Measurements from ENCODE around the gene PDE1C. TPM values are rescaled to one million over a fixed set of nuclear protein-coding genes. Genes with fewer than 3 reads are reported as not detected.

The PDE1C gene
- polyA plus RNA-seq (2012; rRNA removed) = 4.6 and 7.3 TPM in 2 replicates
- polyA plus RNA-seq (2012; cell fraction: cytosol; rRNA removed) = 5.3 and 6.3 TPM in 2 replicates
- 13.8 and 19.1 TPM in 2 replicates for polyA plus RNA-seq (2012; cell fraction: nucleus; rRNA removed)

DNA sequence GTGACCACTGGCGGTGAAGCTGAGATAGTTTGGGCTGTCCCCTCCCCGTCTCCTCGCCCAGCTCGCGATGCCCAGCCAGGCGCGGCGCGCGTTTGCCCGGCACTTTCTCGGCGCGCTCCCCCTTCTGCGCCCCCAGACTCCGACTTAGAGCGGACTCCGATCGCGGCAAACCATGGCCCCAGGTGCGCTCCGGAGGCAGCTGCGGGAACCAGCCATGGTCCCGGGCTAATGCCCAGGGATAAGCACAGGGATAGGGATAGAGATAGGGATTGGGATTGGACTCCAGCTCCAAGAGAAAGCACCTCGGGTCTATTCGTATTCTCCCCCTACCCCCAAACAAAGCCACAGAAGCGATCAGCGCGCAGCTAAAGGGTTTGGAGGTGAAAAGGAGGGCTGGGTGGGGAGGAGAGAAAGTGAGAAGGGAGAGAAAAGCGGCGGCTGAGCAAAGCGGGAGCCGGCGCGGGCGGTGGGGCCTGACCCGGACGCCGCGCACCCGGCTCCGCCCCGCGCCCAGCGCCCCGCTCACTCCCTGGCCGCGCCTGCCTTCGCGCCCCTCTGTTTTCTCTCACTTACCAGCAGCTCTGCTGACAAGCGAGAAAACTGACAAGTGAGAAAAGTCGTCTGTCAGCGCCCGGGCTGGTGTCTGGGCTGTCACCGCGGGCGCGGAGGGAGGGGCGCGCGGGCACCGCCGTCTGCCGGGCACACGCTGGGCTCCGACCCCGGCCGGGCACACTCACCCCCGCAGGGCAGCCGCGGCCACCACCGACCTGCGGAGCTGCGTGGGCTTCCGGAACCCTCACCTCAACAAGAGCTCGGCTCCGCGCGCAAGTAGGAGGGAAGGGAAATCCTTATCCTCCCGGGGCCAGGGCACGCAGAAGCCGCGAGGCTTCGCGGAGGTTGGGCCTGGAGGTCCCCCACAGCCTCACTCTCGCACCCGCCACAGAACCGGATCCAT lies at the start of gene PDE1C:
TSS of gene PDE1C (minus strand) at position 2 of the 955 bp plus-strand sequence.
- peak within 1 kb of the TSS in 1 of 2 experiments; percentile 44; a peak in 2 of 4 replicates for H3K27ac ChIP-seq (ENCODE audit: low read depth in 2 of 2, low read length in 1 of 2)
- H3K9me3 ChIP-seq = no peaks in the 10 kb centered on the region
- ChIA-PET POLR2A (no interaction called here), CTCF (no interaction called here)
- H3K4me1 ChIP-seq (ENCODE audit: control insufficient read depth in 1 of 2, insufficient read depth in 2 of 2, low read depth in 1 of 2, low read length in 1 of 2) = no peaks in the 10 kb centered on the region; a peak in 2 of 4 replicates
- TF ChIP-seq MXI1 (IDR thresholded peaks at IDR 0.05; ENCODE audit: low read depth, low read length) (no peak), EZH2phosphoT487 (IDR thresholded peaks at IDR 0.05; ENCODE audit: borderline replicate concordance, low read depth) (no peak; the same call in 1 of the 2 replicates)
- peak; percentile 25 for DNase-seq
- H3K27me3 ChIP-seq (ENCODE audit: insufficient read depth) = peaks cover 53% of the 10 kb centered on the region; the same call in 1 of the 2 replicates
- H3K79me2 ChIP-seq (ENCODE audit: insufficient read depth) = no peaks in the 10 kb centered on the region
- no peaks in the 10 kb centered on the region for H4K20me1 ChIP-seq (ENCODE audit: insufficient read depth)
- no peaks in the 10 kb centered on the region for H3F3A ChIP-seq (replicated peaks; ENCODE audit: insufficient read depth)
- peak within 1 kb of the TSS; percentile 68 for H2AFZ ChIP-seq (ENCODE audit: low read depth)
- H3K4me3 ChIP-seq (ENCODE audit: low read depth in 2 of 2, low read length in 1 of 2) = peak within 1 kb of the TSS; percentile 53 to 61
- 3% methylated on average over 68 of the region's 88 CpGs for WGBS (ENCODE audit: low lambda C conversion rate)
- peak within 1 kb of the TSS; percentile 50 for H3K9ac ChIP-seq
- H3K4me2 ChIP-seq = peak within 1 kb of the TSS; percentile 79
- H3K9me2 ChIP-seq = no peaks in the 10 kb centered on the region
- no peaks in the 10 kb centered on the region for H3K36me3 ChIP-seq (replicated peaks in 1 of 2; ENCODE audit: control insufficient read depth in 1 of 2, insufficient read depth in 2 of 2, low read length in 1 of 2)

DNA sequence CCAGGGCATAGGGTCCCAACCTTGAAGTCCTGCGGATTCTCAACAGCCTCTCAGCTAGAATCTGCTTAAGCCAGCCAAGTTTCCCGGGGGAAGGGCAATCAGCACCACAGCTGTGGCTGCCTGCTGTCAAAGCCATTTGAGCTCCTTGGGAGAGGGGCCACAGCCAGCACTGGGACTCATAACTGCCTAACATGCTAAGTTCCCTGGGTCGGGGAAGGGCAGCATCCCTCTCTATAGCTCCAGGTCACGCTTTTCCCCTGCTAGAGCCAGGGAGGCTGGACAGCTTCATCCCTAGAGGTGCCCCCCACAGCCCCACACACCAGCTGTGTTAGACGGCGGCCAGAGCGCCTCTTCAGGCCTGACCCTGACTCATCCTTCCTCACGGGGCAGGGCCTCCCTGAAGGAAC lies 49.6 kb upstream of the PDE1C start:
- ChIA-PET CTCF (no interaction called here), POLR2A (no interaction called here)
- Histone ChIP-seq H3K79me2 (ENCODE audit: insufficient read depth) (no peaks in the 10 kb centered on the region), H4K20me1 (ENCODE audit: insufficient read depth) (no peaks in the 10 kb centered on the region), H3F3A (replicated peaks; ENCODE audit: insufficient read depth) (no peaks in the 10 kb centered on the region), H3K4me2 (no peak overlapping the region), H3K9ac (no peak overlapping the region), H3K36me3 (replicated peaks in 1 of 2; ENCODE audit: control insufficient read depth in 1 of 2, insufficient read depth in 2 of 2, low read length in 1 of 2) (no peaks in the 10 kb centered on the region), H3K4me3 (ENCODE audit: low read depth in 2 of 2, low read length in 1 of 2) (no peak overlapping the region), H3K27me3 (ENCODE audit: insufficient read depth) (no peaks in the 10 kb centered on the region), H3K27ac (ENCODE audit: low read depth in 2 of 2, low read length in 1 of 2) (no peak overlapping the region), H3K9me2 (no peaks in the 10 kb centered on the region), H2AFZ (ENCODE audit: low read depth) (no peak overlapping the region), H3K4me1 (ENCODE audit: control insufficient read depth in 1 of 2, insufficient read depth in 2 of 2, low read depth in 1 of 2, low read length in 1 of 2) (no peaks in the 10 kb centered on the region; a peak in 1 of 4 replicates), H3K9me3 (0 out of 2 replicates have a peak, but pooled peaks cover 9% of the 10 kb centered on the region)
- no peak for DNase-seq
- TF ChIP-seq RAD21 (IDR thresholded peaks at IDR 0.05; ENCODE audit: low read length) (no peak), MEF2A (IDR thresholded peaks at IDR 0.05; ENCODE audit: borderline replicate concordance, low read depth) (no peak), YY1 (IDR thresholded peaks at IDR 0.05; ENCODE audit: low read depth) (no peak), CHD2 (IDR thresholded peaks at IDR 0.05; ENCODE audit: low read length, partially characterized antibody) (no peak), EZH2phosphoT487 (IDR thresholded peaks at IDR 0.05; ENCODE audit: borderline replicate concordance, low read depth) (no peak), FOSL2 (IDR thresholded peaks at IDR 0.05; ENCODE audit: borderline replicate concordance, low read depth) (no peak), RFX5 (IDR thresholded peaks at IDR 0.05; ENCODE audit: low read length) (no peak), NFIC (IDR thresholded peaks at IDR 0.05; ENCODE audit: borderline replicate concordance) (no peak), RXRA (IDR thresholded peaks at IDR 0.05; ENCODE audit: borderline replicate concordance, low read depth) (no peak), MXI1 (IDR thresholded peaks at IDR 0.05; ENCODE audit: low read depth, low read length) (no peak), GABPA (IDR thresholded peaks at IDR 0.05; ENCODE audit: low read depth) (no peak), SMC3 (IDR thresholded peaks at IDR 0.05; ENCODE audit: low read depth, low read length) (no peak), GATA2 (CRISPR knock-in tag; IDR thresholded peaks at IDR 0.05) (no peak), FOXJ3 (CRISPR knock-in tag; IDR thresholded peaks at IDR 0.05) (no peak)
- TF ChIP-seq, protein P1, sequence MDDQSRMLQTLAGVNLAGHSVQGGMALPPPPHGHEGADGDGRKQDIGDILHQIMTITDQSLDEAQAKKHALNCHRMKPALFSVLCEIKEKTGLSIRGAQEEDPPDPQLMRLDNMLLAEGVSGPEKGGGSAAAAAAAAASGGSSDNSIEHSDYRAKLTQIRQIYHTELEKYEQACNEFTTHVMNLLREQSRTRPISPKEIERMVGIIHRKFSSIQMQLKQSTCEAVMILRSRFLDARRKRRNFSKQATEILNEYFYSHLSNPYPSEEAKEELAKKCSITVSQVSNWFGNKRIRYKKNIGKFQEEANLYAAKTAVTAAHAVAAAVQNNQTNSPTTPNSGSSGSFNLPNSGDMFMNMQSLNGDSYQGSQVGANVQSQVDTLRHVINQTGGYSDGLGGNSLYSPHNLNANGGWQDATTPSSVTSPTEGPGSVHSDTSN (IDR thresholded peaks at IDR 0.05) = no peak
- TF ChIP-seq, protein P2, sequence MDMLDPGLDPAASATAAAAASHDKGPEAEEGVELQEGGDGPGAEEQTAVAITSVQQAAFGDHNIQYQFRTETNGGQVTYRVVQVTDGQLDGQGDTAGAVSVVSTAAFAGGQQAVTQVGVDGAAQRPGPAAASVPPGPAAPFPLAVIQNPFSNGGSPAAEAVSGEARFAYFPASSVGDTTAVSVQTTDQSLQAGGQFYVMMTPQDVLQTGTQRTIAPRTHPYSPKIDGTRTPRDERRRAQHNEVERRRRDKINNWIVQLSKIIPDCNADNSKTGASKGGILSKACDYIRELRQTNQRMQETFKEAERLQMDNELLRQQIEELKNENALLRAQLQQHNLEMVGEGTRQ (IDR thresholded peaks at IDR 0.05; ENCODE audit: borderline replicate concordance, low read depth, low read length) = no peak
- TF ChIP-seq, protein P3, sequence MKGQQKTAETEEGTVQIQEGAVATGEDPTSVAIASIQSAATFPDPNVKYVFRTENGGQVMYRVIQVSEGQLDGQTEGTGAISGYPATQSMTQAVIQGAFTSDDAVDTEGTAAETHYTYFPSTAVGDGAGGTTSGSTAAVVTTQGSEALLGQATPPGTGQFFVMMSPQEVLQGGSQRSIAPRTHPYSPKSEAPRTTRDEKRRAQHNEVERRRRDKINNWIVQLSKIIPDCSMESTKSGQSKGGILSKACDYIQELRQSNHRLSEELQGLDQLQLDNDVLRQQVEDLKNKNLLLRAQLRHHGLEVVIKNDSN (IDR thresholded peaks at IDR 0.05; ENCODE audit: borderline replicate concordance, low read depth) = no peak
- TF ChIP-seq, protein P4, sequence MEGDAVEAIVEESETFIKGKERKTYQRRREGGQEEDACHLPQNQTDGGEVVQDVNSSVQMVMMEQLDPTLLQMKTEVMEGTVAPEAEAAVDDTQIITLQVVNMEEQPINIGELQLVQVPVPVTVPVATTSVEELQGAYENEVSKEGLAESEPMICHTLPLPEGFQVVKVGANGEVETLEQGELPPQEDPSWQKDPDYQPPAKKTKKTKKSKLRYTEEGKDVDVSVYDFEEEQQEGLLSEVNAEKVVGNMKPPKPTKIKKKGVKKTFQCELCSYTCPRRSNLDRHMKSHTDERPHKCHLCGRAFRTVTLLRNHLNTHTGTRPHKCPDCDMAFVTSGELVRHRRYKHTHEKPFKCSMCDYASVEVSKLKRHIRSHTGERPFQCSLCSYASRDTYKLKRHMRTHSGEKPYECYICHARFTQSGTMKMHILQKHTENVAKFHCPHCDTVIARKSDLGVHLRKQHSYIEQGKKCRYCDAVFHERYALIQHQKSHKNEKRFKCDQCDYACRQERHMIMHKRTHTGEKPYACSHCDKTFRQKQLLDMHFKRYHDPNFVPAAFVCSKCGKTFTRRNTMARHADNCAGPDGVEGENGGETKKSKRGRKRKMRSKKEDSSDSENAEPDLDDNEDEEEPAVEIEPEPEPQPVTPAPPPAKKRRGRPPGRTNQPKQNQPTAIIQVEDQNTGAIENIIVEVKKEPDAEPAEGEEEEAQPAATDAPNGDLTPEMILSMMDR (IDR thresholded peaks at IDR 0.05) = no peak
- 9% methylated on average over 8 of the region's 8 CpGs for WGBS (ENCODE audit: low lambda C conversion rate)

Data from SK-N-SH (cell line).